Activated CD8-positive, alpha-beta memory T cell treated with anti-CD3 and anti-CD28 coated beads, Interleukin-2, amount 10 ng/mL, durations not matched to agents 7 days and 5 days (primary cell): ENCODE results near the gene CPVL. TPM values are rescaled to one million over a fixed set of nuclear protein-coding genes. Genes with fewer than 3 reads are reported as not detected.

Experiments
- ATAC-seq: fragments of 150-1000 bp; cut with Tn5 transposase; one replicate; pipeline ENCODE4 v1.10.0; 2021; ENCODE audit warnings: moderate library complexity
- CTCF ChIA-PET: fragments of 350-600 bp; sonication (Branson Sonifier 250); formaldehyde crosslinking; loops from one replicate; lab custom pipeline; 2021; ENCODE audit warnings: antibody characterized with exemption; lab: Charles Lee
- DNase-seq: peaks from one replicate; pipeline ENCODE4 v3.0.0-alpha.2; 2020
- H3K27ac Mint-ChIP-seq: one replicate; pipeline ENCODE4 v1.8.0; 2021; ENCODE audit warnings: mild to moderate bottlenecking, mixed read lengths
- H3K27me3 Mint-ChIP-seq: one replicate; pipeline ENCODE4 v1.8.0; 2021; ENCODE audit warnings: mixed read lengths
- H3K36me3 Mint-ChIP-seq: one replicate; pipeline ENCODE4 v1.8.0; 2021; ENCODE audit warnings: mild to moderate bottlenecking, mixed read lengths
- H3K4me1 Mint-ChIP-seq: one replicate; pipeline ENCODE4 v1.8.0; 2021; ENCODE audit warnings: mixed read lengths
- H3K4me3 Mint-ChIP-seq: one replicate; pipeline ENCODE4 v1.8.0; 2021; ENCODE audit warnings: mild to moderate bottlenecking, moderate library complexity, mixed read lengths
- H3K9me3 Mint-ChIP-seq: one replicate; pipeline ENCODE4 v1.8.0; 2022; ENCODE audit warnings: low read depth, mixed read lengths
- total RNA-seq, 2 experiments: library from RNA; stranded (reverse); gene quantifications; one replicate each; pipeline ENCODE4 v1.2.3, GENCODE V29; 2021

The CPVL gene
- total RNA-seq, 2 experiments from 2014 or later: 0.33 to 1.8 TPM

DNA sequence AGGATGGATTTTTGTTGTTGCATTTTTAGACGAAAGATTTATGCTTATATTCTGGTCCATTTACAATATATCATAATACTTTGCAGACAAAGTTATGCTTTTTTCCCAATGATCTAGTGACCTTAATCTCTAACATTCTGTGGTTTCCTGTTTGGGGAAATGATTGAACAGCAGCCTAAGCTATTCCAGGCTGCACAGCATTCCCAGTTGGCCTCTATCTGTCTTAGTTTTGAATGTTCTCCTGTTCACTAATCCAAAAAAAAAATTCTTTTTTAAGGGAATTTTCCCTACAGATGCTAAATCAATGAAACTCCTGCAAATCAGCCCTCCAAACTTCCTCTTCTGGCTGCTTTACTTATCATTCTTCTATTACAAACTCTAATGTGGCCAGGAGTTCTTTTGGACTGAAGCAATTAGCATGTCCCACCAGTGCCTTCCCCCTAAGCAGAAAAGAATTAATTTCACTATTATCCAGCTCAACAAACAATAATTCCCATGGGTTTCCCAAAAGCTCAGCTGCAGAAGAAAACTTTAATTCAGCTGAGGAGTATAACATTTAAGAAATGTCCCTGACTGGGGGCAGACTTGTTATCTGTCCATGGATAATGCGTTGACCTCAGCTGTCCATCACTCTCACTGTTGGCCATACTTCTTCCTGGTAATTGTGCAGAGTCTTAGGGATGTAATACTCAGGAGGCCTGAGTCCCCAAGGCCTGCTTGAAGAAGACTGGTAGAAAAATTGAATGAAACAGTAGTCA lies 106.3 kb downstream of the CPVL start:
- H3K4me3 Mint-ChIP-seq: no peak overlapping the region
- no peaks in the 10 kb centered on the region for H3K36me3 Mint-ChIP-seq
- no peak overlapping the region for H3K27ac Mint-ChIP-seq
- peaks cover 8% of the 10 kb centered on the region for H3K27me3 Mint-ChIP-seq
- DNase-seq (no peak), ATAC-seq (no peak)
- peaks cover 27% of the 10 kb centered on the region for H3K4me1 Mint-ChIP-seq
- CTCF ChIA-PET: interaction anchor here (1.2 kb wide), 1 partner anchor 113 kb away, joined by 3 read pairs; no protein-coding TSS in a partner anchor
- H3K9me3 Mint-ChIP-seq: peaks cover 3% of the 10 kb centered on the region

DNA sequence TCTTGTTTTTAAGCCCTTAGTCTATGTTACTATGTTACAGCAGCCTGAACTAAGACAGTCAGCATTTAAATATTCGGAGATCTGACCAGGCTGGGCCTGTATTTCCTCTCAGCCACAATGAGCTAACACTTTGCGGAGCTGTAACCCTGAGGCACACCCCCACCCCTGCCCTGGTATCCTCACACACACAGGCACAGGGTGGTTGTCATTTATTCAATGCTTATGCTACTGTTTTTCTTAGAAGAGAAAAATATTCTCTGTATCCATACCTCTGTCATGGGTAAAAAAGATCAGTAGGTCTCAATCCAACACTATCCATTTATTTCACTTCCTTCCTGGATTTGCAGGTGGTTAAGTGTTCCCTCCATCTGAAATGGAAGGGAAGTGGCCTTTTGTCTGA lies 107.9 kb downstream of the CPVL start:
- ATAC-seq (no peak), DNase-seq (no peak)
- peaks cover under 1% of the 10 kb centered on the region for H3K9me3 Mint-ChIP-seq
- H3K27me3 Mint-ChIP-seq: peaks cover 3% of the 10 kb centered on the region
- H3K4me3 Mint-ChIP-seq: no peak overlapping the region
- CTCF ChIA-PET: no interaction called here
- H3K4me1 Mint-ChIP-seq: peaks cover 29% of the 10 kb centered on the region
- H3K36me3 Mint-ChIP-seq: no peaks in the 10 kb centered on the region
- H3K27ac Mint-ChIP-seq: no peak overlapping the region

DNA sequence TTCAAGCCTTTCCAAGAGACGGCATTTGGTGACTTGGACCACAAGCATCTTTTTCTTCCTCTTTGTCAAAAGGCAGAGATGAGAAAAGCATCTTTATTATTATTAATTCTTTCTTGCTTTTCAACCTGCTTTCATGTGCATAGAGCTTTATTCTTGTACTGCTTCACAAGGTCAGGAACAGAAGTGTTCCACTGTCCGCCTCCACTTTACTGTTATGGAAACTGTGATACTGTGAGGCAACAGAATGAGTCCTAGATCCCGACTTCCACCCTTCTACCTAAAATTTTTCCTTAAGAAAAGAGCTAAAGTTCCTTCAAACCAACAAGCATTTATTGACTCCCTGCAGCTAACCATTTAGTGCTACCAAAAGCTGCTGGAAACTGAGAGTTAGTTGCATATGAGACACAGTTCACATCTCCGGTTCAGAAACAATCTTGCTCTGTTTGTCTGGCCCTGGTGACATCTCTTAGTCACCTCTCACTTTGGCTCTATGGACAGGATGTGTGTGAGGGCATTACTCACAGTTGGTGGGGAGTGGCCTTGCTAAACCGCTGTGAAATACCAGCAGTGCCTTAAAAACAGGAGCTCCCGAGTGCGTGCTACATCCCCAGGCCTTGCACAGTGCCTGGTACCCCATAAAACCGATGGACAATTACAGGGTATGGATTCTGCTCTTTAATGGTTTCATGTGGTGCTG lies 111.1 kb downstream of the CPVL start:
- no peaks in the 10 kb centered on the region for H3K9me3 Mint-ChIP-seq

DNA sequence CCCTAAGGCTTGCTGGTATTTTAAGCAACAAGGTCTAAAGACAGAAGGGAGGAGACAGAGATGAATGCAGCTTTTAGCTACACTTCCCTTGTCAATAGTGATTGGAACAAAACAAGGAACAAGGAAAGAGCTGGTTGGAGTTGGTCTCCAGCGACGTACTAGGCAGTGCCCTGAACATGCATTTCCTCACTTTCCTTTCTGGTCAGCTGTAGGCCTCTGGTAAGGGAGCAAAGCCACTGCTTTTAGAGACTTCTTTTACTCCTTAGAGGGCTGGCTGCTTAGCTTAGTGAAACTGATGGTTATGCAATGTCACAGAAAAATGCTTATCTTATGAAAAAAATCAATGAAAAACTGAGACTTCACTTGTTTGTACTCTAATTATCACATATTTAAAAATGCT lies 112.8 kb downstream of the CPVL start:
- CTCF ChIA-PET: interaction anchor here (1.9 kb wide), 1 partner anchor 111 kb away, joined by 5 read pairs; no protein-coding TSS in a partner anchor
- Mint-ChIP-seq H3K4me3 (no peak overlapping the region), H3K36me3 (no peaks in the 10 kb centered on the region), H3K27ac (no peak overlapping the region), H3K4me1 (peaks cover 22% of the 10 kb centered on the region), H3K27me3 (peaks cover 4% of the 10 kb centered on the region), H3K9me3 (no peaks in the 10 kb centered on the region)
- DNase-seq (no peak), ATAC-seq (no peak)

More for the DNA sequence above, 111.1 kb downstream of the CPVL start:
- no peaks in the 10 kb centered on the region for H3K36me3 Mint-ChIP-seq
- H3K27me3 Mint-ChIP-seq: peaks cover 2% of the 10 kb centered on the region
- H3K4me1 Mint-ChIP-seq: peaks cover 29% of the 10 kb centered on the region
- DNase-seq: peak; percentile 63
- H3K27ac Mint-ChIP-seq: peak overlapping the region; percentile 72
- H3K4me3 Mint-ChIP-seq: no peak overlapping the region
- CTCF ChIA-PET: interaction anchor here (0.9 to 1.9 kb wide), 2 partner anchors 71 to 113 kb away, joined by 3 to 5 read pairs; no protein-coding TSS in a partner anchor
- ATAC-seq: peak; percentile 95

DNA sequence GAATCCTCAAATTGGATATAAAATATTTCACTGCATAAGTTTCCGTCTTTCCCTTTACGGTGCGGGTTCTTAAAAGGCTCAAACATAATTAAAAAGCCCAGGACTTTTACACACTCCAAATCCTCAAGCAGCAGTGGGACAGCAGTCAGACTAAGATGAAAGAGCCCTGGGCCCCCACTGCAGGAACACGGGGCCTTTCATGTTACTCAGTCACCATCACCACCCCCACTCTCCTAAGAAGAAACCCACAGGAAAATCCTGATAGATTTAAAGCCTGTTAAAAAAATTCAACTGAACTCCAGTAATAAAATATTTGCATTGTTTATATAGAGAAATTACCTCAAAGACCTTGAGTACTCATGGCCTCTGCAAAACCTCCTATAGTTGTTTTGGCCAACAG lies 114.2 kb downstream of the CPVL start:
- ATAC-seq: no peak
- peaks cover 3% of the 10 kb centered on the region for H3K36me3 Mint-ChIP-seq
- CTCF ChIA-PET: no interaction called here

DNA sequence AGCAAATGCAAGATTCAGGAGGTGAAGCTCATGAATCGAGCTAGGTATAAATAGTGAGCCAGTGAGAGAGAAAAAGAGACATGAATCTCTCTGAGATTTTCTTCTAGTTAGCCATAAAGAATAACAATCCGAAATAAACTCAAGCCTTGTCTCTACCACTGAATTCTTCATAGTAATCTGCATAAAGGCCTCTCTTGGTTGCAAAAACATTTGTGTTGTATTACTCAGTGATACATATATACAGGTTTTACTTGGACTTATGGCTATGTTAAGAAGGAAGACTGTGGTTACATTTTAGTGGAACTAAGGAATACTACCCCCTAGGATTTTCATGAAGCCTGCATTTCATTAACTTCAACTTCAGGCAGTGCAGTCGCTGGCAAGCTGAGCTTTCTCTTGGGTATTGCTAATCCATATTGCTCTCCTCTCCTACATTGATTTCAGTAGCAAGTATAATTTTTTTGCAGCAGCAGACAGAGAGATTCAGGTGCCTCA lies 115.5 kb downstream of the CPVL start:
- H3K27ac Mint-ChIP-seq: no peak overlapping the region
- H3K4me3 Mint-ChIP-seq: no peak overlapping the region
- H3K9me3 Mint-ChIP-seq: peaks cover 5% of the 10 kb centered on the region
- peaks cover 10% of the 10 kb centered on the region for H3K4me1 Mint-ChIP-seq
- H3K27me3 Mint-ChIP-seq: peaks cover 12% of the 10 kb centered on the region
- DNase-seq (no peak), ATAC-seq (no peak)
- peaks cover 5% of the 10 kb centered on the region for H3K36me3 Mint-ChIP-seq
- CTCF ChIA-PET: no interaction called here

More for the DNA sequence above, 114.2 kb downstream of the CPVL start:
- Mint-ChIP-seq H3K27me3 (peaks cover 8% of the 10 kb centered on the region), H3K4me3 (no peak overlapping the region), H3K4me1 (peaks cover 22% of the 10 kb centered on the region), H3K9me3 (peaks cover 2% of the 10 kb centered on the region), H3K27ac (no peak overlapping the region)
- no peak for DNase-seq

DNA sequence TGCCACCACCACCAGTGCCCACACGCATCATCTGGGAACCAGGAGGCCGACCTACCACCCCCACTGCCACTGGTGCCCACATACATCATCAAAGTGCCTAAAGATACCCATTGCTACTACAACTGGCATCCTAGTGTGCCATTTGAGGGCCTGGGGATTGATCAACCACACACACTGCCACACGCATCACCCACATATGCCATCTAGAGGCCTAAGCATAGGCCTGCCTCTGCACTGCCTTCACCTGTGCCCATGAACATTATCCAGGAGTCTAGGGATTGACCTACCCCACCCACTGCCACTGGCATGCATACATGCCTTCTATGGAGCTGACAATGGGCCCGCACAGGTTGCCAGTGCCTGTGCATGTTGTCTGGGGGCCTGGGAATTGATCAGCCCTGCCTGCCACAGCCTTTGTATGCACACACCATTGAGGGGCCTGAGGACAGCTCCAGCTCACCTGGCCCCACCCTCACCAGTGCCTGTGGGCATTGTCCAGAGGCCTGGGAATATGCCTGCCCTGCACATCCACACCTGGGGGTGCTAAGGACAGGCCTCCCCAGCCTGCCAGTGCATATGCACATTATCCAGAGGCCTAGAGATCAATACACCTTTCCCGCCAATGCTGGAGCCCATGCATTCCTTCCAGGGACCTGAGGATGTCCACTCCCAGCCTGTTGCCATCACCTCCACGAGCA lies 123.9 kb downstream of the CPVL start:
- Mint-ChIP-seq H3K4me1 (no peaks in the 10 kb centered on the region), H3K9me3 (peaks cover 10% of the 10 kb centered on the region), H3K36me3 (peaks cover 4% of the 10 kb centered on the region), H3K27me3 (peaks cover 6% of the 10 kb centered on the region), H3K27ac (no peak overlapping the region), H3K4me3 (no peak overlapping the region)
- ATAC-seq: no peak
- CTCF ChIA-PET: no interaction called here
- DNase-seq: no peak

DNA sequence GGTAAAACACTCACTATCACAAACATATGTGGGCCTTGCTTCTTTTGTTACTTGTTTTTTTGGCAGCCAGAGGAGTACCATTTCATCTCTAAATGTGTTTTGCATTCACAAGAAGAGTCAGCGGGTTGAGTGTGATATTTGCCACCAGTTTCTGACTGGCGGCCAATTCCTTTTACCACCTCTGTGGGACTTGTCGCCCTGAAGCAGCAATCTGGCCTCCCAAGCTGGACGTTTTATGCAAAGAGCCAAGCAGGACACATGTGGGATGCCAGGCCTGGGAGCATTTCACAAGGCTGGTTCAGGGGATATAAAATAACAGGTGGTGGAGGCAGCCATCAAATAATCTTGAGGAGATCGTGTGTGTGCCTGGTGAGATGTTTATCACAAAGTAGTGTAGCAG lies 126.4 kb downstream of the CPVL start:
- Mint-ChIP-seq H3K27ac (no peak overlapping the region), H3K4me1 (no peaks in the 10 kb centered on the region), H3K36me3 (no peaks in the 10 kb centered on the region), H3K4me3 (no peak overlapping the region), H3K9me3 (peaks cover 5% of the 10 kb centered on the region), H3K27me3 (no peaks in the 10 kb centered on the region)
- DNase-seq (no peak), ATAC-seq (no peak)
- CTCF ChIA-PET: no interaction called here

DNA sequence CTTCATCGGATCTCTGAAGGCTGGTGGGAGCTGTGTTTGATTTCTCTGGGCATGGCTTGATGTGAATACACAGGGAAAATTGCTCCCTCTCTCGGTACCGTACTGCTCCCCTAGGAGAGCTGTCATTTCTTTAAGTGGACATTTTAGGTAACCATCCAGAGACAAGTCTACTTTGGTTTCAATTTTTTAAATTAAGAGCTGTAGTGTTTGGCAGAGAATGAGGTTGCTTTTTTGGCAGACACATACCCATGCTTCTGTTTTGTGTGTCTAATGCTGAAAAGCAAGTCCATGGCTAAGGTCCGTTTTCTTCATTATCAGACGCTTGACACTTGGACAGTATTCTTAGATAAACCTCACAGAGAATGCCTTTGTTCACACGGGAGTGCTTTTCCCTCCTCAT lies 127.0 kb downstream of the CPVL start:
- DNase-seq: no peak
- CTCF ChIA-PET: no interaction called here
- ATAC-seq: no peak
- no peaks in the 10 kb centered on the region for H3K4me1 Mint-ChIP-seq
- no peaks in the 10 kb centered on the region for H3K9me3 Mint-ChIP-seq
- no peaks in the 10 kb centered on the region for H3K27me3 Mint-ChIP-seq
- no peak overlapping the region for H3K4me3 Mint-ChIP-seq
- no peaks in the 10 kb centered on the region for H3K36me3 Mint-ChIP-seq
- H3K27ac Mint-ChIP-seq: no peak overlapping the region

DNA sequence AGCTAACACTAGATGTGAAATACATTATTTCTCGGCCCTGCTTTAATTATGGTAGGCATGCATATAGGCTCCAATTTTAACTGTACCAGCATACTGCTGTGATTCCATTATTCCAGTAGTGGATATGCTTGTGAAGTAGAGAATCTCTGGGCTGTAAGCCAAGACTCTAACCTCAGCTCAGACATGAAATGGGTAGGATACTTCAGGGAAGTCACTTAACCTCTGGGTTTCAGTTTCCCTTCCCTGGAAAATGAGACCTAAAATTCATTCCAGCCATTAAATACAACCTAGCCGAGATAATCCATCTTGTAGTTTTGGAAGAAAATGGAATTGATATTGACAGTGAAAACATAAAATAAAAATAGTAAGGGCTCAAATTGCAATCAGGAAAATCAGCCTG lies 128.6 kb downstream of the CPVL start:
- DNase-seq (no peak), ATAC-seq (no peak)
- Mint-ChIP-seq H3K36me3 (no peaks in the 10 kb centered on the region), H3K4me3 (no peak overlapping the region), H3K27ac (no peak overlapping the region), H3K4me1 (no peaks in the 10 kb centered on the region), H3K27me3 (no peaks in the 10 kb centered on the region), H3K9me3 (no peaks in the 10 kb centered on the region)
- CTCF ChIA-PET: no interaction called here

DNA sequence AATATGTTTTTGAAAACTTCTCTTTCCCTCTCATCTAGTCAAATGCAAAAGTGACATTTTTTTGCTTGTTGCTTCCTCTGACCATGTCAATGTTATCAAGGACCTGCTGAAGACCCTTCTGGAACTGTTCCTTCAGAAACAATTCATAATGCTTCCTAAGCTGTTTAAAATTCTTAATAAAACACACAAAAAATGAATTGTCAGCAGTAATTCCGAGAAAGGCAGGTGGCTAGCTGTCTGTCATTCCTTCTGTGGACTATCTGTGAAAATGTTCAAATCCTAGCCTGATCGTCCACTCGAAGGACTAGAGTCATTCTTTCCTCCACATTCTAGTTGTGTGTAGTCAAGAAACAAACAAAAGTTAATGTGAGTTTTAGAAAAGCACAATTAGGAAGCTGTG lies 131.6 kb downstream of the CPVL start:
- no peak for ATAC-seq
- H3K27me3 Mint-ChIP-seq: no peaks in the 10 kb centered on the region
- H3K9me3 Mint-ChIP-seq: no peaks in the 10 kb centered on the region
- H3K27ac Mint-ChIP-seq: no peak overlapping the region
- no peak for DNase-seq
- CTCF ChIA-PET: no interaction called here
- no peaks in the 10 kb centered on the region for H3K36me3 Mint-ChIP-seq
- H3K4me1 Mint-ChIP-seq: no peaks in the 10 kb centered on the region
- H3K4me3 Mint-ChIP-seq: no peak overlapping the region

DNA sequence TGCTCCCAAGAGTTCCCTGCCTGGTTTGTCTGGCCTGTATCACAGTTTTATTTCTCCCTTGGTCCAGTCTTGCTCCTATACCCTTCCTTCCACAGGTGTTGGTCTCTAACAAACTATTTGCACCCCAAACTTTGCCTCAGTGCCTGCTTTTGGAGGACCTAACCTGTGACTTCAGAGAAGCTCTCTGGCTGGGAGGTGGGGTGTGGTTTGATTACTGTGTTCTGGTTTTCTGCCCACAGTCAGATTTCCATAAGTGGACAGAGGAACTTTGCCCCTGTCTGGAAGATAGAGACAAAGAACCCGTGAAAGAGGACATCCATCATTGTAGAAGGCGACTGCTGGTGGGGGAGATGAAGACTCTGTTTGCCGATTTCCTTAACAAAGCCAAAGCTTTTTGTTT lies 132.4 kb downstream of the CPVL start:
- no peaks in the 10 kb centered on the region for H3K4me1 Mint-ChIP-seq
- H3K27ac Mint-ChIP-seq: no peak overlapping the region
- H3K27me3 Mint-ChIP-seq: peaks cover under 1% of the 10 kb centered on the region
- no peaks in the 10 kb centered on the region for H3K36me3 Mint-ChIP-seq
- H3K4me3 Mint-ChIP-seq: no peak overlapping the region
- no peaks in the 10 kb centered on the region for H3K9me3 Mint-ChIP-seq
- DNase-seq: no peak
- ATAC-seq: no peak
- CTCF ChIA-PET: no interaction called here

DNA sequence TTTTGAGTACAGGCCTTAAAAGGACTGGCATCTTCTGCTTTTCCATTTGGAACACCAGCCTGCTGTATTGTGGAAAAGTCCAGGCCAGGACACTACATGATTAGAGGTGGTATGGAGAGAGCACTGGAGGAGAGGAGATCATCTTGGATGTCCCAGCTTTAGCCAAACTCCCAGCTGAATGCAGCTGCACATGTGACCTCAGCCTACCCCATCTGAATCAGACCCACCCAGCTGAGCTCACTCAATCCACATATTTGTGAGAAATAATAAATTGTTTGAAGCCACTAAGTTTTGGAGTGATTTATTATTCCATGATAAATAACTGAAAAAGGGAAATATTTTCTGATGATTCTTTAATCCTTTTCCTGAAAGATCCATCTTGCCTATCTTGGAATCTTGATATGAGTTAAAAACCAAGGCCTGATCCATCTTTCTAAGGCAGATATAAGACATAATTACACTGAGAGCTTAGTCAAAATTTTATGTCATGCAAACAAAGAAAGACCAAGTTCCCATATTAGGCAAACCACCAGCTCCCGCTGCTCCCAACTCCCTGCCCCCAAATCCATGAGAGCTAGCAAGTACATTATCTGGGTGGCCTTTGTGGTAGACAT lies 133.1 kb downstream of the CPVL start:
- DNase-seq (no peak), ATAC-seq (no peak)
- Mint-ChIP-seq H3K4me1 (no peaks in the 10 kb centered on the region), H3K27ac (no peak overlapping the region), H3K9me3 (no peaks in the 10 kb centered on the region), H3K4me3 (no peak overlapping the region), H3K27me3 (peaks cover 5% of the 10 kb centered on the region), H3K36me3 (no peaks in the 10 kb centered on the region)
- CTCF ChIA-PET: no interaction called here
